Keratinocyte (primary cell): ENCODE measurements around the gene MAP7D1.

Experiments
- EZH2 ChIP-seq: IDR thresholded peaks from one replicate; pipeline ENCODE4 v1.6.1; 2012; ENCODE audit warnings: inconsistent platforms, mild to moderate bottlenecking, low read length, moderate library complexity
- TF ChIP-seq, protein P1 (sequence below), 3 experiments: IDR thresholded peaks in 1 of 3; conservative IDR thresholded peaks in 1 of 3; optimal IDR thresholded peaks in 1 of 3; 2 replicates in 2 of 3; 3 replicates in 1 of 3; pipeline versions ENCODE3 to v1.5.1; 2011; ENCODE audit warnings: low read length in 3 of 3, mild to moderate bottlenecking in 3 of 3, moderate library complexity in 2 of 3, control low read depth in 1 of 3, inconsistent platforms in 1 of 3; ENCODE audit not compliant: insufficient read depth in 2 of 3; ENCODE audit errors: extremely low read depth in 1 of 3

DNA sequence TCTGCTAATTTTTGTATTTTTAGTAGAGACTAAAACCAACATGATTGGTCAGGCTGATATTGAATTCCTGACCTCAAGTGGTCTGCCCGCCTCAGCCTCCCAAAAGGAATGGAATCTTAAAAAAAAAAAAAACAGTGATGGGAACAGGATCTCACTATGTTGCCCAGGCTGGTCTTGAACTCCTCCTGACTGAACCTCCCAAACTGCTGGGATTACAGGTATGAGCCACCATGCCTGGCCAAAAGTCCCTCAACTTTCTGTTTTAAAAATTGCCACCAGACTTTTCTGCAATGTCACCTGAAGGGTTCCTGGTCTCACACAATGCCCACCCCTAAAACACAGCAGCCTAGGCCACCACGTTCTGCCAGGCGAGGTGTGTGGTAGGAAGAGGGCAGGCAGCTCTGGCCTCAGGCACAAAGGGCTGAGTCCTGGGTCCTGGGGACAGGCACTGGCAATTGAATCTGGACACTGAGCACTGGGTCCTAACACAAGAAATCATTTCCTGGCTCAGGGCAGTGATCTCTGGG, 47.1 kb downstream of the MAP7D1 start:
- TF ChIP-seq, protein P1, sequence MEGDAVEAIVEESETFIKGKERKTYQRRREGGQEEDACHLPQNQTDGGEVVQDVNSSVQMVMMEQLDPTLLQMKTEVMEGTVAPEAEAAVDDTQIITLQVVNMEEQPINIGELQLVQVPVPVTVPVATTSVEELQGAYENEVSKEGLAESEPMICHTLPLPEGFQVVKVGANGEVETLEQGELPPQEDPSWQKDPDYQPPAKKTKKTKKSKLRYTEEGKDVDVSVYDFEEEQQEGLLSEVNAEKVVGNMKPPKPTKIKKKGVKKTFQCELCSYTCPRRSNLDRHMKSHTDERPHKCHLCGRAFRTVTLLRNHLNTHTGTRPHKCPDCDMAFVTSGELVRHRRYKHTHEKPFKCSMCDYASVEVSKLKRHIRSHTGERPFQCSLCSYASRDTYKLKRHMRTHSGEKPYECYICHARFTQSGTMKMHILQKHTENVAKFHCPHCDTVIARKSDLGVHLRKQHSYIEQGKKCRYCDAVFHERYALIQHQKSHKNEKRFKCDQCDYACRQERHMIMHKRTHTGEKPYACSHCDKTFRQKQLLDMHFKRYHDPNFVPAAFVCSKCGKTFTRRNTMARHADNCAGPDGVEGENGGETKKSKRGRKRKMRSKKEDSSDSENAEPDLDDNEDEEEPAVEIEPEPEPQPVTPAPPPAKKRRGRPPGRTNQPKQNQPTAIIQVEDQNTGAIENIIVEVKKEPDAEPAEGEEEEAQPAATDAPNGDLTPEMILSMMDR (optimal IDR thresholded peaks at IDR 0.05 in 1 of 3, IDR thresholded peaks at IDR 0.05 in 1 of 3, conservative IDR thresholded peaks at IDR 0.05 in 1 of 3; ENCODE audit: extremely low read depth in 1 of 3, insufficient read depth in 2 of 3, low read length in 3 of 3) = no peak
- TF ChIP-seq EZH2 = no peak
